Dedifferentiated amniotic fluid mesenchymal stem cell (primary cell): ENCODE data around the gene MANF.
"Not testable (repeated sequence)": the region's sequence is repeated elsewhere in the genome, so short reads cannot be mapped to it uniquely, and the experiment has no call there.

Source experiments
- DNase-seq: peaks from one replicate; pipeline ENCODE4 v3.0.0-alpha.2; 2016; ENCODE audit errors: extremely low spot score

MANF gene

DNA sequence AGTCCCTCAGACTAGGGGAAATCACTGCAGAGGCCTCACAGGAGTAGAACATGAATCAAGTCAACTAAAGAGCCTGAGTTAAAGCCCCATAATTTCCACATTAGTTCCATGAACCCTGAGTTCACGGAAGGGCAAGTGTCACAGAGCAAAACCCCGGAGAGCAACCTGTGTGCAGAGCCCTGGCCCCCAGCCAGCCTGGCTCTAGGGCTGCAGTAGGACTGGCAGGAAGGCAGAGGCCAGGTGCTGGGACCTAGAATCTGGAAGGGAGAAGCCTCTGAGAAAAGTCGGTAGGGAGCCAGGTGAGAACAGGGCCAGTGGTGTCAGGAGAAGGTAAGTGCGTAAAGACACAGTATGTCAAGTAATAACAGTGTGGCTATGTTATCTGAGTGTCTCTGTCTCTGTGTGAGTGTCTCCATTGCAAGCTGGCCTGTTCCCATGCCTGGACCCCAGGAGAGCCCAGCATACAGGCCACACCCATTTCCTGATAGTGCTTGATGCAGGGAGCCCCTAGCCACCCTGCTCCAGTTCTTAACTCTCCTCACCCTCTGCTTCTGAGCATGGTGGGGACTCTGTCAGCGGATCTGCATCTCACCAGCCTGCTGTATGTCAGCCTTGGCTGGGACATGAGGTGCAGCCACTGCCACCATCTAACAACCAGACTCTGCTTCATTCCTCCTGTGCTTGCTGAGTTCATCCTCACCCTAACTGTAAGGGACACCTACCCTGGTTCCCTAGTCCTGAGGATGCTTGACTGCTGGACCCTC lies 11.3 kb upstream of the MANF start:
- no peak for DNase-seq

DNA sequence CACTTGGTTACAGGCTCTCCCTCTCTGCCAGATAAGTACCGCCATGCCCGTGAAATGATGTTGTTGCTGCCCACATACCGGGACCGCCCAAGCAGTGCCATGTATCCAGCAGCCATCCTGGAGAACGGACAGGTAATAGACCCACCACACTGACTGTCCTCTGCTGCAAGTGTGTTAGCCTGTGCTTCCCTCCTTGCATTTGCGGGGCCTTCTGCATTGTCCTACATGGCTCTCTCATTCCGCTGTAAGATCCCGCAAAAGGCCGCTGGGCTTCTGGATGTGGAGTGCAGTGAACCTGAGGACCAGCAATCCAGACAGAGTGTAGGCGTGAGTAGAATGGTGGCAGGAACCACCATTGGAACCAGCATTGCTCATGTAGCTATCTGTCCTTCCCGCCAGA lies 10.6 kb upstream of the MANF start:
- DNase-seq, result no peak

DNA sequence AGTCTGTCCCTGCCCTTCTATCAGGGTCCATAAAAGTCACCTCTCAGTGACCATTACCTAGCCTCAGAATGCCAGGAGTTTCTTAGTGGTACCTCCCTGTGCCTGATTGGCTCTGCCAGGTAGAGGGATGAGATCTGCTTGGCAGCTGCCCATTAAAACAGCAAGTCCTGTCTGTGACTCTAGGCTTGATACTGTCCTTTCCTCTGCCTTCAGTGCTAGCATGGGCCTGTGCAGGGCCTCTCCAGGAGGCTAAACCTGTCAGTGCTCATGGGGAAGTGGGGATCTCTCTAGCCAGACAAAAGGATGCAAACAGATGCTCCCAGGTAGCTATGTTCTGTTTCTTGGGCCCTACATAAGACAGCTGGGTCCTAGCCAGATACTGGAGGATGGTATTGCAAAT lies 10.0 kb upstream of the MANF start:
- no peak for DNase-seq

DNA sequence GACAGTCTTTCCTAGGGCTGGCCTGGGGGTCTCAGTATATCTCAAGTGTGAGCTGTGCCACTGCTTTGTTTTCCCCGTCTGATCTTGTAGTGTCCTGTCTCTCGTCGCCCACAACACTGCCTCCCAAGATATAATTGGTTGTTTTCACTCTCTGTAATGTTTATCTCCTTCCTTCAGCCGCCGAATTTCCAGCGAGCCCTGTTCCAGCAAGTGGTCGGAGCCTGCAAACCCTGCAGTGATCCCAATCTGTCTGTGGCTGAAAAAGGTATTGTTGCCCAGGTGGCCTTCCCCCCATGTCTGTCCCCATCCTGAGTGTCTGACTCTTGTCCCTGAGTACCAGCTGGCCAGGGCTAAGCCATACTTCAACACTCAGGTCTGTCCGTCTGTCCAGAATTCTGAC lies 9.5 kb upstream of the MANF start:
- no peak for DNase-seq

- DNase-seq, result no peak
Measured at GRCh38 chr3:51378065-51378464, 7.0 kb upstream of the MANF start.

- no peak for DNase-seq
Measured at GRCh38 chr3:51378726-51379125, 6.4 kb upstream of the MANF start.

DNA sequence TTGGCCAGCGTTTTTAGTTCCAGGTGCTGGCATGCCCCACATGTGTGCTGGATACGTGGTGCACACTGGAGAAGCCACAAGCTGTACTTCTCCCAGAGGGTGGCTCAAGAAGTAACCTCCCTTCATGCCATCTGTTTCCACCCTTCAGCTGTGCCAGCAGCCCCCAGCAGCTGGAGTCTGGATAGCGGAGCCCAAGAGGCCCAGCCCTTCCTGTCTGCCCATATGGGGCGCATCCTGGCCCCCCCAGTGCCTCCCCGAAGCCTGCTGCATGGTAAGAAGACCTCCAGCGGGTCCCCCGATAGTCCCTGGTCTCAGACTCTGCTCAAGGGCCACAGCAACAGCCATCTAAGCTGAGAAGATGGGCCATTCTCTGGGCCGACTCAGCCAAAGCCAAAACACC lies 5.8 kb upstream of the MANF start:
- DNase-seq, result no peak

DNA sequence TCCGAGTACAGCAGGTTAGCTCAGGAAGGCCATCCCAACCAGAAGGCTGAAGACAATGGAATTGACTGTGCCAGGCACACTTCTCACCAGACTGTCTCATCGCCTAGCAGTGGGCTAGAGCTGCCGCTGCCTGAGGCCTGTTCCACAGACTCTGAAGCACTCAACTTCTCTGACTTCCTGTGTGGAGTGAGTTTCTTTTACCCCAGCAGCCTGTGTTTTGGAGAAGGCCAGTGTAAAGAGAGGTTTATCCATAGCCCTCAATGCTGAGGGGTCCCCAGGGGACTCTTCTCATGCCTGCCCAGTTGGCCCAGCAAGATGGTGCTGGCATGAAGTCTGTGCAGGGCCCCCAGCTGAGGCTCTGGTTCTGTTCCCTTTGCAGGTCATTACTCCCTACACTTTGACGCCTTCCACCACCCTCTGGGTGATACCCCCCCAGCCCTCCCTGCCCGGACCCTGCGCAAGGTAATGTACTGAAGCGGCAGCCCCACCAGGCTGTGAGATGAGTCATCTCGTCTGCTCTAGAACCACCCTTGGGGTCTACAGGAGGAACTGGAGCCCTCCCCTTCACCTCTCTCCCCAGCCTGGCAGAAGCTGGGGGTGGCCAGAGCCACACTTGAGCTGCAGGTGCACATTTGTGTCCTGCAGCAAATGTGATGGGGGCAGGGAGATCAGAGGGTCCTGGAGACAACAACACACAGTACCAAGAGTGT lies 5.2 kb upstream of the MANF start:
- DNase-seq, result no peak

- no peak for DNase-seq
Measured at GRCh38 chr3:51380601-51381332, 4.3 kb upstream of the MANF start.

GRCh38 chr3:51381333-51381705 lies 3.8 kb upstream of the MANF start:
- no peak for DNase-seq

- DNase-seq, result no peak
Measured at GRCh38 chr3:51382076-51382745, 2.9 kb upstream of the MANF start.

GRCh38 chr3:51382947-51383578 lies 2.0 kb upstream of the MANF start:
- no peak for DNase-seq

DNA sequence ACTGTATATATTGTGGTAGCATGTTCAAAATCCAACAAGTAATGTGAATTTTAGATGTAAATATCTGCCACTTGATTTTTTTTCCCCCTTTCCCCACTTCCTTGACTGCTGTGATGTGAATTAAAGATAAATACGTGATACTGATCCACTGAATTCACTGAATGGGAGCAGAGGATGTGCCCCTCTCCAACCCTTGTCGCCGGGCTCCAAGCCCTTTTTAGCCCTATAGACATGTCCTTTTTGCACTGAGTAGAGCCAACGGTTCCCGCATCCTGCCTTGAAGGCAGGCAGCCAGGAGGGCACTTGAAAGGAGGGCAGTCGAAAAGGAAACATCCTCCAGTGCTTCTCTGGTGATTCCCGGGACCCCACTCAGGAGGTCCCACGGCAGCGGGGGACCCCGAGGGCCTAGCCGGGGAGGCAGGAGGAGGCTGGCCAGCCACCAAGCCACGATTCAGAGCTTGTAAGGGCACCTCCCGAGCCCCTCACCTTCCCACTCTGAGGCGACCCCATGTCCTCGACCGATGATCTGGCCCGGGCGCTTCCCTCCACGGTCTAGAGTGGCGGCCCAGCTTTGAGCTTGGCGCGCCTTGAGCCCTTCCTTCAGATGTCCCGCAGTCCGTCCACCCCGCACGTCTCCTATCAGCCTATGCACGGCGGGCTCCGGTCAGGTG lies 901 bp upstream of the MANF start:
- no peak for DNase-seq

- DNase-seq, result no peak
Measured at GRCh38 chr3:51385621-51386091, 565 bp downstream of the MANF start.

DNA sequence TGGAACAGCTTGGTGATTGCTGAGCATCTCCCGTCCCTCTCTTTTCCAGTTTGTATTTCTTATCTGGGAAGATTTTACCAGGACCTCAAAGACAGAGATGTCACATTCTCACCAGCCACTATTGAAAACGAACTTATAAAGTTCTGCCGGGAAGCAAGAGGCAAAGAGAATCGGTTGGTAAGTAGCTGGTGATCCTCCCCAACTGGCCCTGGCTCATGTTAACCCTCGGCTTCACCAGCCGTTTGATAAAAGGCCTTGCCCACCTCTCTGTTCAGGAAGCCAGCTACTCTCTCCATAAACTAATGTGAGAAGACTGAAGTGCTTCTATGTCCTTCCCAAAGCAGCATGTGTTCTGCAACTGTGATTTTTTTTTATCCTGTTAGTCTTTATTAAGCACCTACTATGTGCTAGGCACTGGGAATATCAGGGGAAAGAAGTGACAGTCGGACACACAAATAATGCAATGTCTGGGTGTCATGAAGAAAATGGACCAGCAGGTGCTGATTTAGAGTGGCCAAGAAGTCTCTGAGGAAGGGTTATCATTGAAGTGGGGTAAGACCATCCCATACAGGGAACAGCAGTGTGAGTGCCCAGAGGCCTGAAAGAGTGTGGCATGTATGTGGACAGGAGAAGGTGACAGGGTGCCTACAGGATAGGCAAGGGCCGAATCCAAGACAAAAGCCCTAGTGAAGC lies 1.2 kb downstream of the MANF start:
- DNase-seq, result no peak

- no peak for DNase-seq
Measured at GRCh38 chr3:51386852-51387229, 1.8 kb downstream of the MANF start.

DNA sequence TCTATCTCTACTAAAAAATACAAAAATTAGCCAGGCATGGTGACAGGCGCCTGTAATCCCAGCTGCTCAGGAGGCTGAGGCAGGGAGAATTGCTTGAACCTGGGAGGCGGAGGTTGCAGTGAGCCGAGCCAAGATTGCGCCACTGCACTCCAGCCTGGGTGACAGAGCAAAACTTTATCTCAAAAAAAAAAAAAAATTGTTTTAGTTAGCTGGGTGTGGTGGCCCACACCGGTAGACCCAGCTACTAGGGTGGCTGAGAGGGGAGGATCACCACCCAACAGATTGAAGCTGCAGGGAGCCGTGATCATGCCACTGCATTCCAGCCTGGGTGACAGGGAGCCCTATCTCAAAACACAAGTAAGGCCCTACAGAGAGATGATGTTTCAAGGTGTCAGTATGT lies 2.2 kb downstream of the MANF start:
- DNase-seq, result not testable (repeated sequence)

DNA sequence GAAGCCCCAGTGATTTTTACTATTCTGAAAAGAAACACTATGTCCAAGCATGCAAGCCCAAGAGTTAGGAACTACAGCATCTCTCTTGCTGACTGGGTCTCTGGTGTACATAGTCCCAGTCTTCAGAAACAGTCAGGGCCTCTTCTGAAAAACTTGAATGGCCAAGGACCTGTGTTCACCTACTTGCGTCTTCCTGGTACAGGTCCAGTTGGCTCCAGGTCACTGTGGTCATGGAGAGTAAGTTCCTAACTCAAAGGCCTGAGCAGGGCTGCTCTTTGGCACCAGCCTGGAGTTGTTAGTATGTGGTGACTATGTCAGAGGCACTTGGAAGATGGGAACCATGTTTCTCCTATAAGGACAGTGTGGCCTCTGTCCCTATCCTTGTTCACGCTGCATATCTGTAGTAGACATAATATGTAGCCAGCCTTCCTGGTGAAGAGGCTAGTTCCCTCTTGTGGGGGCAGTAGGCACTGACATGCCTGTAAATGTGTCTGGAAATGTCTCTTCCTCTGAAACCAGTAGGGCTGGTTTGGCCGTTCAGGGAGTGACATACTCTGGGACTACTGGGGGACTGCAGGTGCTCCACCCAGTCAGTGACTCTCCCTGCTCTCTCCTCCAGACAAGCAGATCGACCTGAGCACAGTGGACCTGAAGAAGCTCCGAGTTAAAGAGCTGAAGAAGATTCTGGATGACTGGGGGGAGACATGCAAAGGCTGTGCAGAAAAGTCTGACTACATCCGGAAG lies 3.4 kb downstream of the MANF start:
- no peak for DNase-seq

DNA sequence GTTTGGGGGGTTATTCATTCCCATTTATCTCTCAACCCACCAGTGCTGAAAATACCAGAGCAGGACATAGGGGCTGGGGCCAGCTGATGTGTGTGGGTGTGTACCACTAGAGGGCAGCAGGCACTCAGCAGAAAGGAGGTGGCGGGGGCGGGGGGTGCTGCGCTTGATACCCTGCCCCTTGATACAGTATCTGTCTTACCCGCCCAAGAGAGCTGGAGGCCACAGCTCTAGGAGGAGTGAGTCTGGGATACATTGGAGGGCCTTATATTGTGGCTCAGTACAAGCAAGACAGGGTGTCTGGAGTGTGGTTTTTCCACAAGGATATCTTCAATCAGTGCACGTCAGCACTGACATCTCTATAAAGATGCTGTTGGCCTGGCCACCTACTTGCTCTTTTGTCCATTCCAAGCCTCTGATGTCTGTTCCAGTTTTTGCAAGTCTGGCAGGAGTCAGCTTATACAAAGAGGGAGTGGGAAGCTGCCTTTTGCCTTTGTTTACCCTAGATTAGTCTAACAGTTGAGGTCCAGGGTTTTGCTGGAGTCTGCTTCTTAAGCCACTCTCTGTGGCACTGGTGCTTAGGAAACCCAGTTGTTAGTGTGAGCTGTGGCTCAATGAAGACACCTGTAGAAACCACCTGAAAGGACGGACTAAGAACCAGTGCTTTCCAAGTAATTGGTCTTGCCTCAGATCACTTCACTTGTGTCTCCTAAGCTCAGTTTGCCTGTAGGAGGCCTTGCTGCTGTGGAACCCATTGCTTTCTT lies 4.5 kb downstream of the MANF start:
- DNase-seq, result peak; percentile 43
